ENCODE data around the gene TELO2. TPM values are rescaled to one million over a fixed set of nuclear protein-coding genes. Genes with fewer than 3 reads are reported as not detected.

TELO2 gene
- total RNA-seq, 1 donor from 2014 or later, result 26.0 TPM

- no peak for DNase-seq
- intact Hi-C loops (cut with DNase I), result no loop called here
- H3K9me3 ChIP-seq, result peaks cover 6% of the 10 kb centered on the region
- TF ChIP-seq, protein P1, sequence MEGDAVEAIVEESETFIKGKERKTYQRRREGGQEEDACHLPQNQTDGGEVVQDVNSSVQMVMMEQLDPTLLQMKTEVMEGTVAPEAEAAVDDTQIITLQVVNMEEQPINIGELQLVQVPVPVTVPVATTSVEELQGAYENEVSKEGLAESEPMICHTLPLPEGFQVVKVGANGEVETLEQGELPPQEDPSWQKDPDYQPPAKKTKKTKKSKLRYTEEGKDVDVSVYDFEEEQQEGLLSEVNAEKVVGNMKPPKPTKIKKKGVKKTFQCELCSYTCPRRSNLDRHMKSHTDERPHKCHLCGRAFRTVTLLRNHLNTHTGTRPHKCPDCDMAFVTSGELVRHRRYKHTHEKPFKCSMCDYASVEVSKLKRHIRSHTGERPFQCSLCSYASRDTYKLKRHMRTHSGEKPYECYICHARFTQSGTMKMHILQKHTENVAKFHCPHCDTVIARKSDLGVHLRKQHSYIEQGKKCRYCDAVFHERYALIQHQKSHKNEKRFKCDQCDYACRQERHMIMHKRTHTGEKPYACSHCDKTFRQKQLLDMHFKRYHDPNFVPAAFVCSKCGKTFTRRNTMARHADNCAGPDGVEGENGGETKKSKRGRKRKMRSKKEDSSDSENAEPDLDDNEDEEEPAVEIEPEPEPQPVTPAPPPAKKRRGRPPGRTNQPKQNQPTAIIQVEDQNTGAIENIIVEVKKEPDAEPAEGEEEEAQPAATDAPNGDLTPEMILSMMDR (IDR thresholded peaks at IDR 0.05), result no peak
- peaks cover 4% of the 10 kb centered on the region for H3K36me3 ChIP-seq
- no peak overlapping the region for H3K4me3 ChIP-seq
- H3K27ac ChIP-seq, result no peak overlapping the region
- peaks cover 4% of the 10 kb centered on the region for H3K4me1 ChIP-seq
- no peak for ATAC-seq
- no peaks in the 10 kb centered on the region for H3K27me3 ChIP-seq
Measured at GRCh38 chr16:1514507-1514906, 21.3 kb downstream of the TELO2 start.

DNA sequence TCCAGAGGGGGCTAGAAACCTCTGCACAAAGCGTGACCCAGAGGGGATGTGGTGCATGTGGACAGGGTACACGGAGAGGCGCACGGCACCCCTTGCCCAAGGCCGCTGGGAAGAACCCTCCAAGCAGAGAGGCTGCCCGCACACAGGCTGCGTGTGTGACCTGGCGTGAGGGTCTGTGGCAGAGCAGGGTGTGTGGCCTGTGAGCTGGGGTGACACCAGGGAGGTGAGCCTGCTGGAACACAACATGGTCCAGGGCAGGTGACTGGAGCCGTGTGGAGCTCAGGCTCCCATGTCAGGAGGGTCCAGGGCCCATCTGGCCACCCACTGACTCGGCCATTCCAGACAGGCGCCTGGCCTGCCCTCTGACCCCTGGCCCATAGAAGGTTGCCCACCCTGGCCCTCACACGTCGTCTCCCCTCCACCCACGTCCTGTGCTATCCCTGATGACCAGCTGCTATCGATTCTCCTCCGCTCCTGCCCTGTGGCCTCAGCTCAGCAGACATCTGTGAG lies 25.5 kb downstream of the TELO2 start:
- TF ChIP-seq, protein P1 (IDR thresholded peaks at IDR 0.05), result no peak
- H3K4me3 ChIP-seq, result no peak overlapping the region
- peaks cover 6% of the 10 kb centered on the region for H3K9me3 ChIP-seq
- H3K27ac ChIP-seq, result no peak overlapping the region
- H3K27me3 ChIP-seq, result no peaks in the 10 kb centered on the region
- ATAC-seq (peak; percentile 38), DNase-seq (no peak)
- no peaks in the 10 kb centered on the region for H3K4me1 ChIP-seq
- intact Hi-C loops (cut with DNase I), result no loop called here
- H3K36me3 ChIP-seq, result peaks cover 4% of the 10 kb centered on the region

- ATAC-seq (peak; percentile 6), DNase-seq (no peak)
- H3K4me1 ChIP-seq, result no peaks in the 10 kb centered on the region
- H3K4me3 ChIP-seq, result no peak overlapping the region
- intact Hi-C loops (cut with DNase I), result no loop called here
- no peaks in the 10 kb centered on the region for H3K27me3 ChIP-seq
- no peak overlapping the region for H3K27ac ChIP-seq
- H3K9me3 ChIP-seq, result no peaks in the 10 kb centered on the region
- H3K36me3 ChIP-seq, result peaks cover 4% of the 10 kb centered on the region
- TF ChIP-seq, protein P1 (IDR thresholded peaks at IDR 0.05), result no peak
Measured at GRCh38 chr16:1519831-1520230, 26.7 kb downstream of the TELO2 start.

- H3K27me3 ChIP-seq, result no peaks in the 10 kb centered on the region
- peaks cover 4% of the 10 kb centered on the region for H3K36me3 ChIP-seq
- ATAC-seq, result no peak
- TF ChIP-seq, protein P1 (IDR thresholded peaks at IDR 0.05), result no peak
- no peak for DNase-seq
- intact Hi-C loops (cut with DNase I), result no loop called here
- H3K27ac ChIP-seq, result no peak overlapping the region
- no peaks in the 10 kb centered on the region for H3K4me1 ChIP-seq
- no peak overlapping the region for H3K4me3 ChIP-seq
- H3K9me3 ChIP-seq, result no peaks in the 10 kb centered on the region
Measured at GRCh38 chr16:1520461-1520860, 27.3 kb downstream of the TELO2 start.

DNA sequence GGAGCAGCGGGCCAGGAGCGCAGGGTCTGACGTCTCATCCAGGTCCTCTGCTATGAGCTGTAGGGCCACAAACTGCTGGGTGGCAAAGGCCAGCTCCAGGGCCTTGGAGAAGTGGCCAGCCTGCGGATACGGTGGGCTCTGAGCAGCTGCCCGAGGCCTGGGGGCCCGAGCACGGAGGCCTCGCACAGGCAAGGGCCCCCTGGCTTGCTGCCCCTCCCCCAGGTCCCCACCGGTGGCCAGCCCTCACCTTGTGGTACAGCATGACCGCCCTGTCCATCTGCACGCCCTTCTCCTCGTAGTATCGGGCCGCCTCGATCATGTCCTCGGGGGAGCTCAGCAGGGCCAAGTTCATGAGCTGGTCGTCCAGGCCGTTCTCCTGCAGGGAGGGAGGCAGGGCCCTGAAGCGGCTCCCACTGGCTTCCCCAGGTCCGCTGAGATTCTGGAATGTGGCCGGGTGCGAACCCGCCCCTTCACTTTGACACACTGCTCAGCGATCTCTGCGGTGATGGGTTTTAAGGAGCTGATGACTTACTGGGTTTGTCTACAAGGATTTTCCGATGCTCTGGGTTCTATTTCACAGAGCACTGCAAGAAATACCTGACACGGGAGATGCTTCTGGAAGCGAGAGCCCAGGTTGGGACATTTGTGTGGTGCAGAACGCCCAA lies 30.6 kb downstream of the TELO2 start:
- no peaks in the 10 kb centered on the region for H3K27me3 ChIP-seq
- peaks cover 4% of the 10 kb centered on the region for H3K36me3 ChIP-seq
- TF ChIP-seq, protein P1 (IDR thresholded peaks at IDR 0.05), result no peak
- ATAC-seq (no peak), DNase-seq (no peak)
- no peak overlapping the region for H3K27ac ChIP-seq
- no peak overlapping the region for H3K4me3 ChIP-seq
- intact Hi-C loops (cut with DNase I), result no loop called here
- no peaks in the 10 kb centered on the region for H3K9me3 ChIP-seq
- peaks cover 12% of the 10 kb centered on the region for H3K4me1 ChIP-seq
